HCT116 (cell line): Measurements from ENCODE around the gene PRKAR2A. TPM values are rescaled to one million over a fixed set of nuclear protein-coding genes. Genes with fewer than 3 reads are reported as not detected.

ENCODE experiments used
- ATAC-seq: fragments of 200-7000 bp; cut with Tn5 transposase; 2 replicates; pipeline ENCODE4 v1.9.1; 2020; ENCODE audit warnings: mild to moderate bottlenecking, moderate library complexity
- BruUV-seq: library from RNA; stranded (reverse); fragments of 400-500 nt; replicated peaks from 2 replicates; lab custom pipeline; 2021; lab: Mats Ljungman, UMichigan
- CTCF ChIA-PET: fragments of 300-600 bp; sonication (Branson Sonifier 250); formaldehyde crosslinking; loops from one replicate; lab custom pipeline; 2021; ENCODE audit warnings: antibody characterized with exemption; lab: Charles Lee
- POLR2A ChIA-PET: fragments of 300-600, 350-600 bp; sonication (Branson Sonifier 250); formaldehyde crosslinking; loops from one replicate; lab custom pipeline; 2021; ENCODE audit warnings: antibody characterized with exemption; lab: Charles Lee
- RAD21 ChIA-PET, 2 experiments: fragments of 300-600 bp; sonication (Branson Sonifier 250); formaldehyde crosslinking; loops; one replicate each; lab custom pipeline; 2023; ENCODE audit warnings: low total read pairs in 2 of 2; ENCODE audit not compliant: uncharacterized antibody in 2 of 2, unreplicated experiment in 2 of 2, low non-redundant PET in 1 of 2; lab: Charles Lee
- DNase-seq: peaks from one replicate; pipeline ENCODE4 v3.0.0-alpha.2; 2010; ENCODE audit warnings: low read depth, low spot score
- H2AFZ ChIP-seq: fragments of 200-600 bp; shearing (Covaris generic), sonication (generic); 2 replicates; pipeline ENCODE4 v1.6.1; 2017; ENCODE audit warnings: low read depth, mixed run types, mixed read lengths, antibody characterized with exemption, low read length; ENCODE audit not compliant: poor library complexity, severe bottlenecking
- H3K27ac ChIP-seq: 2 replicates; pipeline ENCODE4 v1.5.1; 2012; ENCODE audit warnings: low read depth, low read length
- H3K27me3 ChIP-seq: fragments of 200-600 bp; sonication (generic); 2 replicates; pipeline ENCODE4 v1.6.1; 2016; ENCODE audit warnings: mixed run types, low read length, mixed read lengths; ENCODE audit not compliant: insufficient read depth
- H3K36me3 ChIP-seq, 2 experiments: fragments of 200-500 bp in 1 of 2; fragments of 200-600 bp in 1 of 2; sonication (Bioruptor generic) in 1 of 2; sonication (generic) in 1 of 2; 2 replicates each; pipeline versions ENCODE4 v1.5.1 to v1.6.1; 2014 to 2016; ENCODE audit warnings: low read length in 2 of 2, inconsistent platforms in 1 of 2, mixed read lengths in 1 of 2, mixed run types in 1 of 2; ENCODE audit not compliant: insufficient read depth in 2 of 2, control insufficient read depth in 1 of 2
- H3K4me1 ChIP-seq, 2 experiments: fragments of 200-600 bp in 1 of 2; sonication (generic) in 1 of 2; 2 replicates each; pipeline versions ENCODE4 v1.5.1 to v1.6.1; 2012 to 2017; ENCODE audit warnings: low read length in 2 of 2, inconsistent platforms in 1 of 2, mild to moderate bottlenecking in 1 of 2, mixed read lengths in 1 of 2, mixed run types in 1 of 2, moderate library complexity in 1 of 2; ENCODE audit not compliant: insufficient read depth in 2 of 2, control insufficient read depth in 1 of 2
- H3K4me2 ChIP-seq: fragments of 200-600 bp; sonication (generic); 2 replicates; pipeline ENCODE4 v1.6.1; 2017; ENCODE audit warnings: mixed run types, low read length, mixed read lengths
- H3K4me3 ChIP-seq, 2 experiments: fragments of 200-600 bp in 1 of 2; sonication (generic) in 1 of 2; replicated peaks in 1 of 2; 2 replicates each; pipeline ENCODE4 v1.5.1; 2011 to 2016; ENCODE audit warnings: low read length in 2 of 2, control low read depth in 1 of 2, low read depth in 1 of 2, mild to moderate bottlenecking in 1 of 2, mixed read lengths in 1 of 2, mixed run types in 1 of 2
- H3K79me2 ChIP-seq: fragments of 200-600 bp; sonication (generic); 2 replicates; pipeline ENCODE4 v1.6.1; 2017; ENCODE audit warnings: mild to moderate bottlenecking, mixed run types, low read length, moderate library complexity, mixed read lengths; ENCODE audit not compliant: insufficient read depth
- H3K9ac ChIP-seq: fragments of 200-600 bp; sonication (generic); 2 replicates; pipeline ENCODE4 v1.6.1; 2016; ENCODE audit warnings: low read length, mixed read lengths
- H3K9me2 ChIP-seq: fragments of 200-600 bp; sonication (generic), shearing (Covaris generic); 2 replicates; pipeline ENCODE4 v1.6.1; 2017; ENCODE audit warnings: mixed run types, mild to moderate bottlenecking, moderate library complexity; ENCODE audit not compliant: insufficient read depth
- H3K9me3 ChIP-seq, 2 experiments: fragments of 200-500 bp in 1 of 2; fragments of 200-600 bp in 1 of 2; sonication (Bioruptor generic) in 1 of 2; sonication (generic) in 1 of 2; 2 replicates each; pipeline ENCODE4 v1.6.1; 2014 to 2017; ENCODE audit warnings: low read length in 2 of 2, mixed read lengths in 2 of 2, inconsistent platforms in 1 of 2, low read depth in 1 of 2, mild to moderate bottlenecking in 1 of 2, mixed run types in 1 of 2, moderate library complexity in 1 of 2; ENCODE audit not compliant: control insufficient read depth in 1 of 2, insufficient read depth in 1 of 2
- H4K20me1 ChIP-seq: fragments of 200-600 bp; sonication (generic), shearing (Covaris generic); 2 replicates; pipeline ENCODE4 v1.6.1; 2017; ENCODE audit warnings: mixed run types, mild to moderate bottlenecking, moderate library complexity; ENCODE audit not compliant: insufficient read depth
- CBX3 ChIP-seq: IDR thresholded peaks from 2 replicates; pipeline ENCODE4 v1.6.1; 2012; ENCODE audit warnings: low read depth
- EGR1 ChIP-seq: IDR thresholded peaks from 2 replicates; pipeline ENCODE4 v1.6.1; 2012; ENCODE audit warnings: low read depth
- ELF1 ChIP-seq: IDR thresholded peaks from 2 replicates; pipeline ENCODE4 v1.6.1; 2012; ENCODE audit warnings: low read depth, borderline replicate concordance
- EZH2phosphoT487 ChIP-seq: fragments of 200-600 bp; IDR thresholded peaks from 2 replicates; pipeline ENCODE4 v1.6.1; 2018; ENCODE audit warnings: antibody characterized with exemption, borderline replicate concordance
- FOSL1 ChIP-seq: IDR thresholded peaks from 2 replicates; pipeline ENCODE4 v1.6.1; 2012; ENCODE audit warnings: low read depth
- JUND ChIP-seq: IDR thresholded peaks from 2 replicates; pipeline ENCODE4 v1.6.1; 2012
- MAX ChIP-seq: IDR thresholded peaks from 2 replicates; pipeline ENCODE4 v1.6.1; 2012
- POLR2A ChIP-seq: IDR thresholded peaks from 2 replicates; pipeline ENCODE4 v1.7.0; 2011; ENCODE audit warnings: borderline replicate concordance; ENCODE audit not compliant: insufficient read depth, insufficient read length; ENCODE audit errors: extremely low read depth
- POLR2AphosphoS5 ChIP-seq: IDR thresholded peaks from 2 replicates; pipeline ENCODE4 v1.6.1; 2011; ENCODE audit warnings: mild to moderate bottlenecking, low read depth, low read length, moderate library complexity
- SP1 ChIP-seq: IDR thresholded peaks from 2 replicates; pipeline ENCODE4 v1.6.1; 2012; ENCODE audit warnings: low read depth
- SRF ChIP-seq: IDR thresholded peaks from 2 replicates; pipeline ENCODE4 v1.6.1; 2012; ENCODE audit warnings: low read depth
- TCF7L2 ChIP-seq: IDR thresholded peaks from 2 replicates; pipeline ENCODE4 v1.7.0; 2011; ENCODE audit warnings: borderline replicate concordance, inconsistent platforms; ENCODE audit not compliant: insufficient read depth, insufficient read length; ENCODE audit errors: extremely low read depth
- YY1 ChIP-seq: IDR thresholded peaks from 2 replicates; pipeline ENCODE4 v1.6.1; 2011; ENCODE audit warnings: low read length, low read depth, moderate library complexity, mild to moderate bottlenecking; ENCODE audit not compliant: insufficient replicate concordance; ENCODE audit errors: extremely low read depth
- ZNF274 ChIP-seq: fragments of 200-500 bp; sonication (Bioruptor generic); IDR thresholded peaks from 2 replicates; pipeline ENCODE4 v1.6.1; 2014; ENCODE audit warnings: mild to moderate bottlenecking, low read depth, low read length, inconsistent platforms
- intact Hi-C: fragments of 100-400 bp; cut with micrococcal nuclease; formaldehyde crosslinking; loops from 2 replicates; pipeline ENCODE4 v1.10.0; 2022
- total RNA-seq: library from RNA; stranded (reverse); gene quantifications from one replicate; pipeline ENCODE4 v1.2.1, GENCODE V29; 2021; ENCODE audit not compliant: unreplicated experiment
- TF ChIP-seq, protein P1 (sequence below): IDR thresholded peaks from 2 replicates; pipeline ENCODE4 v1.6.1; 2012
- TF ChIP-seq, protein P2 (sequence below): IDR thresholded peaks from 2 replicates; pipeline ENCODE4 v1.6.1; 2011; ENCODE audit warnings: mild to moderate bottlenecking, low read length, moderate library complexity; ENCODE audit not compliant: insufficient replicate concordance; ENCODE audit errors: extremely low read depth

Gene PRKAR2A
- total RNA-seq, 1 experiment from 2014 or later: 63.3 TPM

DNA sequence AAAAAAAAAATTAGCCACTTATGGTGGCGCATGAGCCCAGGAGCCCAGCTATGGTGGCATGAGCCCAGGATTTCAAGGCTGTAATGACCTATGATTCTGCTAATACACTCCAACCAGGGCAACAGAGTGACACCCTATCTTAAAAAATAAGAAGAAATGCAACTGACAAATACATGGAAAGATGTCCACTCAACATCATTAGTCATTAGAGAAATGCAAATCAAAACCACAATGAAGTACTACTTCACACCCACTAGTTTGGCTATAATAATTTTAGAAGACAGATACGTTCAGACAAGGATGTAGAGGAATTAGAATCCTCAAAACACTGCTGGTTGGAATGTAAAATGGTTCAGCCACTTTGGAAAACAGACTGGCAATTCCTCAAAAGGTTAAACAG, 10.5 kb downstream of the PRKAR2A start (continued):
- TF ChIP-seq FOSL1 (no peak), EGR1 (no peak), YY1 (no peak)
- TF ChIP-seq, protein P1, sequence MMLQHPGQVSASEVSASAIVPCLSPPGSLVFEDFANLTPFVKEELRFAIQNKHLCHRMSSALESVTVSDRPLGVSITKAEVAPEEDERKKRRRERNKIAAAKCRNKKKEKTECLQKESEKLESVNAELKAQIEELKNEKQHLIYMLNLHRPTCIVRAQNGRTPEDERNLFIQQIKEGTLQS: no peak

DNA sequence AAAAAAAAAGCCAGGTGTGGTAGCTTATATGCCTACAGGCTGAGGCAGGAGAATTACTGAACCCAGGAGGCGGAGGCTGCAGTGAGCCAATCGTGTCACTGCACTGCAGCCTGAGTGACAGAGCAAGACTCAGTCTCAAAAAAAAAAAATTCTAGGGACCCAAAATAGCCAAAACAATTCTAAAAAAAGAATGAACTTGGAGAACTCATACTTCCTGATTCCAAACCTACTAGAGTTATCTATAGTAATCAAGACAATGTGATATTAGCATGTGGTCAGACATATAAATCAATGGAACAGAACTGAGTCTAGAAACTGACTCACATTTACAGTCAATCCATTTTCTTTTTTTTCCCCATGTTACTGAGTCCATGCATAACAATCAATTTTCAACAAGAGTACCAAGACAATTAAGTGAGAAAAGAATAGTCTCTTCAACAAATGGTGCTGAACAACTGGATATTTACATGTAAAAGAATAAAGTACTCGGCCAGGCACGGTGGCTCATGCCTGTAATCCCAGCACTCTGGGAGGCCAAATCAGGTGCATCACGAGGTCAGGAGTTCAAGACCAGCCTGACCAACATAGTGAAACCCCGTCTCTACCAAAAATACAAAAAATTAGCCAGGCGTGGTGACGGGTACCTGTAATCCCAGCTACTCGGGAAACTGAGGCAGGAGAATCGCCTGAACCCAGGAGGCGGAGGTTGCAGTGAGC, 11.9 kb downstream of the PRKAR2A start:
- Histone ChIP-seq H4K20me1 (no peaks in the 10 kb centered on the region), H3K79me2 (peaks cover 61% of the 10 kb centered on the region), H3K4me3 (no peak overlapping the region), H3K9ac (no peak overlapping the region), H3K9me3 (no peaks in the 10 kb centered on the region), H3K27me3 (no peaks in the 10 kb centered on the region), H2AFZ (no peak overlapping the region), H3K27ac (no peak overlapping the region), H3K4me1 (no peaks in the 10 kb centered on the region), H3K9me2 (no peaks in the 10 kb centered on the region), H3K36me3 (no peaks in the 10 kb centered on the region), H3K4me2 (no peak overlapping the region)
- RAD21 ChIA-PET: no interaction called here
- ATAC-seq (peak; percentile 50; the same call in 1 of the 2 replicates), DNase-seq (no peak)
- CTCF ChIA-PET: no interaction called here
- intact Hi-C loops: no loop called here
- BruUV-seq: no TSS peak
- POLR2A ChIA-PET: interaction anchor here (0.7 kb wide), 1 partner anchor 1012 kb away, joined by 3 read pairs; no protein-coding TSS in a partner anchor
- no peak for TF ChIP-seq POLR2AphosphoS5
- TF ChIP-seq TCF7L2: no peak
- TF ChIP-seq ZNF274: no peak
- TF ChIP-seq EGR1: no peak
- no peak for TF ChIP-seq SP1
- TF ChIP-seq SRF: no peak
- TF ChIP-seq POLR2A: no peak
- no peak for TF ChIP-seq FOSL1
- TF ChIP-seq YY1: no peak
- TF ChIP-seq EZH2phosphoT487: no peak
- TF ChIP-seq CBX3: no peak
- no peak for TF ChIP-seq MAX
- TF ChIP-seq, protein P2, sequence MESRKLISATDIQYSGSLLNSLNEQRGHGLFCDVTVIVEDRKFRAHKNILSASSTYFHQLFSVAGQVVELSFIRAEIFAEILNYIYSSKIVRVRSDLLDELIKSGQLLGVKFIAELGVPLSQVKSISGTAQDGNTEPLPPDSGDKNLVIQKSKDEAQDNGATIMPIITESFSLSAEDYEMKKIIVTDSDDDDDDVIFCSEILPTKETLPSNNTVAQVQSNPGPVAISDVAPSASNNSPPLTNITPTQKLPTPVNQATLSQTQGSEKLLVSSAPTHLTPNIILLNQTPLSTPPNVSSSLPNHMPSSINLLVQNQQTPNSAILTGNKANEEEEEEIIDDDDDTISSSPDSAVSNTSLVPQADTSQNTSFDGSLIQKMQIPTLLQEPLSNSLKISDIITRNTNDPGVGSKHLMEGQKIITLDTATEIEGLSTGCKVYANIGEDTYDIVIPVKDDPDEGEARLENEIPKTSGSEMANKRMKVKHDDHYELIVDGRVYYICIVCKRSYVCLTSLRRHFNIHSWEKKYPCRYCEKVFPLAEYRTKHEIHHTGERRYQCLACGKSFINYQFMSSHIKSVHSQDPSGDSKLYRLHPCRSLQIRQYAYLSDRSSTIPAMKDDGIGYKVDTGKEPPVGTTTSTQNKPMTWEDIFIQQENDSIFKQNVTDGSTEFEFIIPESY: no peak
- no peak for TF ChIP-seq JUND
- TF ChIP-seq ELF1: no peak
